Kidney glomerular epithelial cell (primary cell): Measurements from ENCODE around the gene TGM2.

Experiments
- DNase-seq: peaks from one replicate; lab custom pipeline; 2025; lab: John Stamatoyannopoulos, UW

Gene TGM2

DNA sequence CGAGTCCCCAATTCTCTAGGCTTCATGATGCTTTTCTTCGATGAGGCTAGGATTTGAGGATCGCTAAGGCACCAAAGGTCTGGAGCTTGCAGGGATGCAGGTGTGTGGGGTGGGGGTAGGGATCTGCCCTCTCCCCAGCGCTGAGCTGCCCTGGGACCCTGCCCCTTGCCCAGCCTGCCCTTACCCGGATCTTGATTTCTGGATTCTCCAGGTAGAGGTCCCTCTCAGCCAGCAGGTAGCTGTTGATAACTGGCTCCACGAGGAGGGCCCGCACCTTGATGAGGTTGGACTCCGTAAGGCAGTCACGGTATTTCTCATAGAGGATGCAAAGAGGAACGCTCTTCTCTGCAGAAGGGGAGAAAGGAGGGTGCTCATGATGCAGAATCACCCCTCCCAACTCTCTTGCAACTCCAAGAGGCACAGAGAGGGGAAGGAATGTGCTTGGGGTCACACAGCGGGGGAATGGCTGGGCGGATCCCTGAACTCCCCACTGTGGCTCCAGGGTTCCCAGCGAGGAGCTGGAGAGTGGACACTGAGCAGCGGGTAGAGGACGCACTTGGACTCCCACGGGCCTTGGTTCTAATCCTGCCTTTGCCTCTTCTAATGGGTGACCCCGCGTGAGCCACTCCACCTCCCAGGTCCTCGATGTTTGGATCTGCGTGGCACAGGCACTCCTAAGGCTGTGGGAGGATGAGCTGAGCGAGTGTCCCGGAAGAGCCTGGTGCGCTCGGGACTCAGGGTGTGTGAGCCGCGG lies 32.7 kb downstream of the TGM2 start:
- no peak for DNase-seq

DNA sequence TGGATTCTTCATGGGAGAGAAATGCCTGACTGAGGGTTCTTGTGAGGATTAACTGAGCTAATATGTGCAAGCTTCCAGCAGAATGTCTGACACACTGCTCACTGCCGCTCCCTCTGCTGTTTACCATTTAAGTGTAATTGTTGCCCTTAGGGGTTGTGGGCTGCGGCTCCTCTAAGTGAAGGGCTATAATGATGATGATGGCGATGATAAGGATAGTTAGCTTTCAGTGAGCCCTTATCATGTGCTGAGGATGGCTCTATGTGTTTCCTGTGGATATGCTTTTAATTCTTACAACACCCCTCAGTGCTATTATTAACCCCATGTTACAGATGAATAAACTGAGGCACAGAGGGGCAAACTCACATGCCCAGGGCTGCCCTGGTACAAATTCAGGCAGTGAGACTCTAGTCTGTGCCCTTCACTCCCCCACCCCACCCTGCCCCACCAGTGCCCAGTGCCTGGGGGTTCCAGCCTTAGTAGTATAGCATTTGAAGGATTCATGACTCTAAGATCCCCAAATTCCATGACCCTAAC lies 33.4 kb downstream of the TGM2 start:
- no peak for DNase-seq

DNA sequence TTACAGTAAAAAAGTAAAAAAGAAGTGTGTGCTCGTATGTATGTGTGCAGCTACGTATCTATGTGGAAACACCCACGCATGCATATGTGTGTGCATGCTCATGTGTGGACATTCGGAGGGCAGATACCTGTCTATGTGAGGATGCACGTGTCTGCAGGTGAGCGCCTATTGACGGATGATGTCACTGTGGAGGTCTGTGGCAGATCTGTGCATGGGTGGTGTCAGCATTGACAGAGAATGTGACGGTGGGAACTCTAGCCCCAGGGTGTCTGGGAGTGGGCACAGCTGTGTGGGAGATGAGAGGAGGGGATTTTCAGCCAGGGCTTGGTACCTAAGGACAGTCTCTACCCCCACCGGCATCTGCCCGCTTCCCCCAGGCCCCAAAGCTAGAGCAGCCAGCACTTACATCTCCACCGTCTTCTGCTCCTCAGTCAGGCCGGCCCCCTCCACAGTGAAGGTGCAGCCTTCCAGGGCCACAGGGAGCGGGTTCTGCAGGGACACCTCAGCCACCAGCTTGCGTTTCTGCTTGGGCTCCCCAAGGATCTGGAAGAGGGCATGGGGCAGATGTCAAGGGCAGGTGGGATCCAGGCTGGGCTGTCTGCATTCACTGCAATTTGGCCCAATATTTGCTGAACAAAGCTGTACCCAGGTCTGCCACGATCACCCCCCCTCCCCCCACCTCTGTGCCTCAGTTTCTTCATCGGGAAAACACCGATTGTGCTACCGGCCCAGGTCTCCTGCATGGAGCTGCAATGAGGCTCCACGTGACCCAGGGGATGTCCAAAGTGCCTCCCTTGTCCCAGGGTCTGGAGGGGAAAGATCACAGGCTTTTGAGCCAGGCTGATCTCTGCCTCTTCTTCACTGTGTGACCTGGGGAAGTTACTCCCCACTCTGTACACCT lies 34.1 kb downstream of the TGM2 start:
- DNase-seq, result no peak

- no peak for DNase-seq
Measured at GRCh38 chr20:38129893-38130609, 35.0 kb downstream of the TGM2 start.

DNA sequence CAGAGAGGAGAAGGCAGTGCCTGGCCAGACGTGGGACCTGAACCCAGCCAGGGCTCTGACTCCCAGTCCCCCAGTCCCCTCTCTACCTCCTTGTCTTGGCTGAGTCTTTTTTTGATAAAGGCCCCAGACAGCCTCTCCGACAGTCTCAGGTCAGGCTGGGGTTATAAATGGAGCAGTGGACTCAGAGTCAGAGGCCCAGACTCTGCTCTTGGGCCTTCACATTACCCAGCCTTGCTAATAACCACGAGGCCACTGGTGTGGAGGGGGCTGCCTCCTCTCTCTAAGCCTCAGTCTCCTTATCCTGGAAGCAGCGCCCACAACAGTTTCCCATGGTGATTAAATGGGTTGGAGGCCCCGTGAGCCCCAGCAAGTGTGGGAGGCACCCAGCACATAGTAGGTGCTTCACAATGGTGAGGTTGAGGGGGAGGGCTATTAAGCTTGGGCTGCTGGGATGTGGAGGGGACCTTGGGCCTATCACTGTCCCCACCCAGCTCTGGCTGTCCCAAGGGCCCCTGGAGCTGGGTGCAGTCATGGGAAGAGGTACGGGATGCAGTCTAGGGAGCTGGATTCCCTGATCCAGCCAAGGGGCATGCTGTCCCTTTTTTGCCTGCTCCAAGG lies 35.7 kb downstream of the TGM2 start:
- DNase-seq, result no peak

DNA sequence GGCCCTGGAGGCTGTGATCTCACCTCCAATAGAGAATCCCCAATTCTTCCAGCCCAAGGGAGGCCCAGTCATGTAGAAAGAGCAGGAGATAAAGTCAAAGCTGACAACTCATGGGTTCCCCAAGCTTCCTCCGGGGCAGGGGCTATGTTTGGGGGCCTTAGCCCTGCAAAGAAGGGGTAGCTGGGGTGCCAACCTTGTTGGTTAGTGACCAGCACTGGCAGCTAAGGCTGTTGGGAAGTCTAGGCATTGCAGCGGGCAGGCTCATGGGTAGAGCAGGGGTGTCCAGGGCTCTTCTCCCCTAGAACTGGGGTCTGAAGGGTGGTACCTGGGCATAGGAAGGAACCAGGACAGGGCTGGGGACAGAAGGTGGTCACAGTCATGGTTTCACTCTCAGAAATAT lies 36.4 kb downstream of the TGM2 start:
- DNase-seq, result no peak

GRCh38 chr20:38127920-38128528 lies 37.0 kb downstream of the TGM2 start:
- DNase-seq, result no peak

DNA sequence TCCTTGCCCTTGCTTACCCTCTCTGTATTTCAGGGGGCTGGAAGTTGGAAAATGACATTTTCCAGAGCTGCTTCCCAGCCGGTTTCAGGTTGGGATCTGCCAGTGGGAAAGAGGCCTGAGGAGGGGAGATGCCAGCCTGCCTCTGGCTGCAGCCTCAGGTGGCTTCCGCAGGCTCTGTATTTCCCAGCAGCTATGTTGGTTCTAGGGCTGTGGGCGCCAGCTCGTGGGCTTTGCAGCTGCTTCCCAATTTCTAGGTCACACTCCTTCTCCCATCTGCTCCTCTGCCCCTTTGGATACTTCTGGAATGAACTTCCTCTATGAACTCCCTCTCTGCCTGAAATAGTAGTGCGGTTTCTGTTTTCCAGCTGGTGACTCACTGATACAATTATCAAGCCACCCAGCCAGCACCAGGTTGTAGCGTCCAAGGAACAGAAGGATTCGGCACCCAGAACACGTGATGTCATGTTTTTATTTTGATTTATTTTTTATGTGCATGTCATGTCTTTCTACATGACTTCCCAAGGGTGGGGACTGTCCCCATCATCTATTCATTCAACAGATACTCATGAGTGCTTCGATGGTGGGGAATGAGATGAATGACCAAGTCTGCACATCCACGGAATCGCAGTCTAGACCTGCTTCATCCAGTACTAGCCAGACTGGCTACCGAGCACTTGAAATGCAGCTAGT lies 38.0 kb downstream of the TGM2 start:
- peak; percentile 91 for DNase-seq

DNA sequence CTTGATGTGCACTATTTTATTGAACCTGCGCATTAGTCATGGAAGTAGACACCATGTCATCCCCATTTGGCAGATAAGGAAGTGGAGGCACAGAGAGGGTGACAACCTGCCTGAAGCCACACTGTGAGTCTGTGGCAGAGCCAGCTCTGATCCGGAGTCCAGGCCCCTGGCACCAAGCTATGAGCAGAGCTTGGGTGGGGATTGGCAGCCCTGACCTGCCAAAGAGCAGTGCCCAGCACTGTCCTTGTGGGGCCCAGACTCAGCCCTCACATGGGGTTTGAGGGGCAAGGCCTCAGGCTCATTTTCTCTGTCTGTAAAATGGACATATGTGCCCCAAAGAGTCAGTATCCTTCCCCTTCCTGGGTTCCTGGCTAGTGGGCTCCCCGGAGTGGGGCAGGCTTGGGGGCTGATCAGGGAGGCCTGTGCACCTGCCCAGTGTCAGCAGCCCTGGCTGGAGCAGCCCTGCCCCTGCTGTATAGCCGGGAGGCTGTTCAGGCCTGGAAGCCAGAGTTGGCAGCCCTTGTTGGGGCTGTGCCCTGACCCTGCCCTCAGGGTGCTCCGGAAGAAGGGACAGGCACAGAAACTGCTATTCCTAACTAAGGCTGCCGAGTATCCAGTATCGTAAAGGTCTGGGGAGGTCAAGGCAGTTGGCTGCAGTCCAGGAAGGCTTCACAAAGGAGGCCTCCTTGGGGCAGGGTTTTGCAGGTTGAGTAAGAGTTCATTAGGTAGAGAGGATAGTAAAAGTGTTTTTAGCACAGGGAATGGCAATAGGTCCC lies 38.7 kb downstream of the TGM2 start:
- DNase-seq, result no peak

DNA sequence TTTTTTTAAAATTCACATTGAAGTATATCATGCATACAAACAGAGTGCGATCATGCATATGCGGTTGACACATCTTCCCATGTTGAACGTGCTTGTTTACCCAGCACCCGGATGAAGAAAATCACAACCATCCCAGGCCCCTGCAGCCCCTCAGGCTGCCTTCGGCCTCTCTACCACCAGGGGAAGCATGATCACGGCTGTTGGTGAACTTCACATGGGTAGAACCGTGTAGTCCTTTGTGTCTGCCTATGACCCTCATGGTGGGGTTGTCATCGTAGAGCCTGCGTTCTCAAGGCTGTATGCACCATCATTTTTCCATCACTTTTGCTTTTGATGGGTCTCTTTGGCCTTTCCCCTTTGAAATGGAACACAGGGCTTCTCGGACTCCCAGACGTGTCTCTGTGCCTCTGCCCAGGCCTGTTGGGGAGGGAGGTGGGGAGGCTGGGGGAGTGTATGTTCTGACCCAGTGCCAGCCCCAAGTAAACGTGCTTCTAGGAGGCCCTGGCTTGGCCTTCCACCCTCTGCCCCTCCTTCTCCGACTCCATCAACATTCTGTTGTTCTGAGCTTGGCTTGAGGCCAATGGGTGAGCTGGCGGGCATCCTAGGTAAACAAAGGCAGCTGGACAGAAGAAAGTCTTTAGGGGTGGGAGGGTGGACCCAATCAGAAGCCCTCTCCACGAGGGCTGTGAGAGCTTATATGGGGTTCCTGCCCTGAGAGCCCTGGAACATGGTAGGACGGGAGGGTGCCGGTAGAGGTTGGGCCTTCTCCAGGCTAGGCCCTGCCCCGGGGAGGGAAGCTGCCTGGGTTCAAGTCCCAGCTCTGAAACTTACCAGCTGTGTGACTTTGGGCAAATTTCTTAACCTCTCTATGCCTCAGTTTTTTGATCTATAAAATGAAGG lies 39.7 kb downstream of the TGM2 start:
- DNase-seq, result peak; percentile 47

DNA sequence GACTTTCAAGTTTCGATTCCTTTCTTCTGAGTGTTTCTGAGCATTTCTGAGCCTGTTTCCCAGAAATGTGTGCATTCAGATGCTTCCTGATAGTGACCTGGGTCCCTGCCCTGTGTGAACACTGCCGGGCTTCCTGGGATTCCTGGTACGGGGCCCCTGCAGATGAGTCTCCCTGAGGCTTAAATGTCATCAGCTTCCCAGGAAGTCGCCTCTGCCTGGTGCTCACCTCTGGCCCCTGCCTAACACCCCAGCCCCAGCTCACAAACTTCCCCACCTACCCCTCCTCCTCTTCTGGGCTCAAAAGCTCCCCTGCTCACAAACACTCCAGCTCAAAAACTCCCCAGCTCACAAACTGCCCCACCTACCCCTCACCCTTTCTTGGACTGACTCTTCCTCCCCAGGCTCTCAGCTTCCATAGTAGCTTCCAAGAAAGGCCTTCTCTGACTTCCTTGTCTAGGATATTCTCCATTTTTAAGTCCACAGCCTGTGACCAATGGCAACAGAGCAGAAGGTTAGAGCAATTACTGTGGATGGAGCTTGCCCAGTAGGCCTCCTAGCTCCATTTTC lies 42.0 kb downstream of the TGM2 start:
- no peak for DNase-seq

- no peak for DNase-seq
Measured at GRCh38 chr20:38121741-38122140, 43.3 kb downstream of the TGM2 start.

DNA sequence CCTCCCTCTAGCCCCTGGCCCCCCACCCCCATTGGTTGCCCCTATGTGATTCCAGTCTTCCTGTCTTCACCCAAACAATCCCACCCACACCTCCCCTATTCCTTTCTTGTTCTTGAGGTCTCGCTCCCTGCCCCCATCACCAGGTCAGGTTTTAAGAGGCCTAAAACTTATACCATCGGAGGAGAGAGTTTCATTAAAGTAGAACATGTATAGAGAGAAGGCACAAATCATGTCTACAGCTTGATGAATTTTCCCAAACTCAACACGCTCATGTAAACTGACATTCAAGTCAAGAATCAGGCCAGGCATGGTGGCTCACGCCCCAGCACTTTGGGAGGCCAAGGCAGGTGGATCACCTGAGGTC lies 44.5 kb downstream of the TGM2 start:
- DNase-seq, result no peak

DNA sequence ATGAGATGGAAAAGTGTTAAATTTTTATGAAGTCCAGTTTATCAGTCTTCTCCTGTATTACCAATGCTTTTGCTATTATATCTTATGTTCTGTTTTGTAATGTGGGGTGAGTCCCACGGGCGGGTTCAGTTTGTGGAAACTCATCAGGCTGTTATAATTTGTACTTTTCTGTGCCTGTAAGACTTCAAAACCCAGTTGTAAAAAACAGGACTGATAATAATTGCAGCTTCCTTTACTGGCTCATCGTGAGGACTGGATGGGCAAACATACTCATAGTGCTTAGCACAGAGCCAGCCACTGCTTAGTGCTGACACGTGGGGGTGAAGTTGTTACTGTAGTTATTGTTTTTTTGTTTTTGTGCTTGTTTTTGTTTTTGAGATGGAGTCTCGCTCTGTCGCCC lies 45.6 kb downstream of the TGM2 start:
- no peak for DNase-seq

DNA sequence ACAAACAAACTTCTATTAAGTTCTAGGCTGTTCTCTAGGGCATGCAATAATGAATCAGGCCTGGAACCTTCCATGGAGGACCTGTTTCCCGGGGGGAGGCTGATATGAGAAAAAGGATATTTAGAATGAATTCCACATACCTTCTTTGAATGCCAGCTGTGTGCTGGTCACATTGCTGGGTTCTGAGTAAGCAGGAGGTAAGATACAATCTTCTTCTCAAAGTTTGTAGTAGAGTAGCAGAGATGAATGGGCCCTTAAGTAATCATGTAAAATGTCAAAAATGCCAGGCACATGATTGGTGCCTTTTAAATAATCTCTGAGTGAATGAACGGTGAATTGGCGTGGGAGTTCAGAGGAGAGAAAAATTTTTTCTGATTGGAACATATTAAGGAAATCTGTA lies 47.4 kb downstream of the TGM2 start:
- DNase-seq, result peak; percentile 71

GRCh38 chr20:38117205-38117604 lies 47.9 kb downstream of the TGM2 start:
- DNase-seq, result no peak

GRCh38 chr20:38116409-38117165 lies 48.5 kb downstream of the TGM2 start:
- DNase-seq, result no peak

- DNase-seq, result no peak
Measured at GRCh38 chr20:38115896-38116295, 49.2 kb downstream of the TGM2 start.
